ENCODE data around the gene NOL4L.

Gene NOL4L

DNA sequence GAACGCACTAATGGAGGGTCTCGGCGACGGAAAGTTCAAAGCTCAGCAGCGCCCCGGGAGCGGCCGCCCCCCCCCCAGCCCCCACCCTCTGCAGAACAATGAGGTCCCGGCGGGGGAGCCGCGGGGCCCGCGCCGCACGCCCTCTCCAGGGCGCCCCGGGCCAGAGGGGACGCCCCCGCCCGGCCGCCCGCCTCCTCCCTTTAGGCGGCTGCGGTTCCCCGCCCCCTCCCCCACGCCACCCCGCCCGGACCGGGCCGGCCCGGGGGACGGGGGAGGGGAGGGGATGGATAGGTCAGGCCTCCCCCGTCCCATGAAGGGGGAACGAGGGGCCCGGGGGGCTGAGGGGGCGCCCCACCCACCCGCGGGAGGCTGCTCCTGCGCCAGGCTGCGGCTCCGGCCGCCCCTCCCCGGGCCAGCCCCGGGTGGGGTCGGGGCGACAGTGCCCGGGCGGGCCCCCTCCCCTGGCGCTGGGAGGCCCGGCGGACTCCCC lies 1.5 kb downstream of the NOL4L start:
- H3K56ac ChIP-seq (ENCODE audit: low read length) = peak overlapping the region; percentile 34
- no peak overlapping the region for H2BK15ac ChIP-seq (replicated peaks; ENCODE audit: low read depth)
- no peaks in the 10 kb centered on the region for H3K79me1 ChIP-seq (ENCODE audit: low read length)
- peaks cover 10% of the 10 kb centered on the region for H3K27me3 ChIP-seq (ENCODE audit: insufficient read depth, low read length, poor library complexity)
- no CpG with 5 or more reads among the region's 52 CpGs for WGBS (ENCODE audit: extremely low coverage, insufficient coverage, low lambda C conversion rate)
- H3K4me3 ChIP-seq (ENCODE audit: low read length) = no peak overlapping the region
- no peak overlapping the region for H2AK5ac ChIP-seq (ENCODE audit: low read length)
- H3K79me2 ChIP-seq (ENCODE audit: control insufficient read depth, insufficient read depth, low read length) = no peaks in the 10 kb centered on the region
- DNase-seq = peak; percentile 34
- H3K18ac ChIP-seq (ENCODE audit: low read length) = peak overlapping the region; percentile 85
- H2BK5ac ChIP-seq (ENCODE audit: low read length) = no peak overlapping the region
- no peak overlapping the region for H3K23ac ChIP-seq (ENCODE audit: low read length)
- no peak overlapping the region for H3K27ac ChIP-seq (ENCODE audit: low read depth, low read length)
- no peak overlapping the region for H3K4me2 ChIP-seq (ENCODE audit: low read length)
- no peak overlapping the region for H4K8ac ChIP-seq (ENCODE audit: low read depth, low read length)
- no peaks in the 10 kb centered on the region for H3K36me3 ChIP-seq (ENCODE audit: control insufficient read depth, insufficient read depth, low read length)
- no peak overlapping the region for H2BK120ac ChIP-seq (ENCODE audit: low read depth, low read length)
- H4K5ac ChIP-seq (ENCODE audit: low read length) = no peak overlapping the region
- H3K4me1 ChIP-seq (ENCODE audit: control insufficient read depth, low read depth, low read length) = peaks cover 3% of the 10 kb centered on the region
- no peak overlapping the region for H3K9ac ChIP-seq (ENCODE audit: low read length)
- H3K4ac ChIP-seq (ENCODE audit: low read depth, low read length) = peak overlapping the region; percentile 89

DNA sequence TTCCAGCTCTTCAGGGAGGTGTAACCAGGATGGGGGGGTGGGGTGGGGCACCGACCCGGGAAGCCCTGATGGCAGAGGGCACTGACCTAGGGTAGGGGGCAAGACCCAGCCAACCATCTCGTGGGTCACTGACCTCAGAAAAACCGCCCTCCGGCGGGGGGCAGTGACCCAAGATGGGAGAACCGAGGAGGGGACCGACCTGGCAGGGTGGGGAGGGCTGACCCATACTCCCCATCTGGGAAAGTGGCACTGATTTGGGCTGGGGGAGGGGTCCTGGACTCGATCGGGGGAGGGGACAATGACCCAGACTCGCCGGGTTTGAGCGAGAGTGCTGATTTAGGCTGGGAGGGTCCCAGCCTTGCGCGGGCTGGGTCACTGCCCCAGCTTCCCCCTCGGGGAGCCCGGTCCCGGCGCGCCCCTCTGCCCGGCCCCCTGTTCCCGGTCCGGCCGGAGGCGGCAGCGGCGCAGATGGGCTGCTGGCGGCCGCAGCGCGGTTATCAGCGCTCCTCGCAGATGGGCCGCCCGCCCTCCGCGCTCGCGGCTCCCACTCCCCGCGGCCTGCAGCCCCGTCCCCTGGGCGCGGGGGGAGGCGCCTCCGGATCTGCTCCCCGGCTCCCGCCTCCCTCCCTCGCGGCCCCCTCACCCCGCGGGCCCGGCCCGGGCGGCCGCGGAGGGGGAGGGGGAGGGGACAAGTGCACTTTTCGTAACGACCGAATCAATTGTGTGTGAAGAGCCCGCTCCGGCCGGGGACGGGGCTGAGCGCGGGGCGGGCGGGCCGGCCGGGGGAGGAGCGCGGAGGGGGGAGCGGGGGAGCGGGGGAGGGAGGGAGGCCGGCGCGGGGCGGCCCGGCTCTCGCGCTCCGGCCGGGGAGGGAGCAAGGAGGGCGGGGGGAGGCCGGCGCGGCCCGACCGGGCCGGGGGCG lies 2.2 kb downstream of the NOL4L start:
- no peak overlapping the region for H3K23ac ChIP-seq (ENCODE audit: low read length)
- no peak overlapping the region for H4K5ac ChIP-seq (ENCODE audit: low read length)
- H3K4ac ChIP-seq (ENCODE audit: low read depth, low read length) = peak overlapping the region; percentile 45
- H3K79me1 ChIP-seq (ENCODE audit: low read length) = no peaks in the 10 kb centered on the region
- no peaks in the 10 kb centered on the region for H3K36me3 ChIP-seq (ENCODE audit: control insufficient read depth, insufficient read depth, low read length)
- H3K27ac ChIP-seq (ENCODE audit: low read depth, low read length) = no peak overlapping the region
- peak overlapping the region; percentile 35 for H3K4me3 ChIP-seq (ENCODE audit: low read length)
- peak overlapping the region; percentile 56 for H3K4me2 ChIP-seq (ENCODE audit: low read length)
- H3K27me3 ChIP-seq (ENCODE audit: insufficient read depth, low read length, poor library complexity) = peaks cover 10% of the 10 kb centered on the region
- no peak overlapping the region for H2BK5ac ChIP-seq (ENCODE audit: low read length)
- H3K9ac ChIP-seq (ENCODE audit: low read length) = peak overlapping the region; percentile 67
- DNase-seq = peak; percentile 53
- H3K56ac ChIP-seq (ENCODE audit: low read length) = peak overlapping the region; percentile 83
- no peak overlapping the region for H2BK15ac ChIP-seq (replicated peaks; ENCODE audit: low read depth)
- peak overlapping the region; percentile 31 for H2BK120ac ChIP-seq (ENCODE audit: low read depth, low read length)
- peak overlapping the region; percentile 58 for H4K8ac ChIP-seq (ENCODE audit: low read depth, low read length)
- H3K79me2 ChIP-seq (ENCODE audit: control insufficient read depth, insufficient read depth, low read length) = no peaks in the 10 kb centered on the region
- peaks cover 3% of the 10 kb centered on the region for H3K4me1 ChIP-seq (ENCODE audit: control insufficient read depth, low read depth, low read length)
- WGBS (ENCODE audit: extremely low coverage, insufficient coverage, low lambda C conversion rate) = no CpG with 5 or more reads among the region's 91 CpGs
- H2AK5ac ChIP-seq (ENCODE audit: low read length) = no peak overlapping the region
- peak overlapping the region; percentile 85 for H3K18ac ChIP-seq (ENCODE audit: low read length)

DNA sequence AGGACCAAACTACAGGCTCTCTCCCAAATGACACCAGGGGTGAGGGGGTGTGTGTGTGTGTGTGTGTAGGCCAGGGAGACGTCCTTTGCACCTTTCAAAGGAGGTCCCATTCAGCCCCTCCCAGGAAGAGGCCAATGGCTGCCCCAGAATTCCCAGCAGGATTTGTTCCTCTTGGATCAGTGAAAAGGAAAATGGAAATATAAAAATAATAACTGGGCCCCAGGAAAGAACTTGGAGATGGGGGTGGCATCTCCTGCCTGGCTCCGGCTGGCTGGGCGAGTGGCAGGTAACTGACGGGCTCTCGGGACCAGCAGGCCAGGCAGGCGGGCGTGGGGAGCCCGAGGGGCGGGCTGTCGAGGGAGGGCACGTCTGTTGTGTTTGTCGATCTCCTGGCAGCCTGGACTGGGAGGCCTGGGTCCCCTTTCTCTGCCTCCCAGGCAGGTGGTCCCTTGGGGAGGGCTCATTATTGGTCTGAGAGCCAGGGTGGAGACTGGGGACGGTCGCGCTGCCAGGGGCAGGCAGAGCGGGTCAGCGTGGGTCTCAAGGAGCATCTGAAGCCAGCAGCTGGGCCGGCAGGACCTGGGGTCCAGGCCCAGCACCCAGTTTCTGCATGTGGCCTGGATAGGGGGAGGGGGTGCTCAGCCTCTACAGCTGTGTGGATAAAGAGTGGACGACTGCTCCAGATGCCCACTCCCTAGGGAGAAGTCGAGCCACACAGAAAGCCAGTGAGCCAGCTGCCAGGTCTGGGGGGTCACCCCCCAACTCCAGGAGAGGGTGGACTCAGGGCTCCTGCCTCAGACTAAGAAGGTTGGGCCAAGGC lies 3.1 kb downstream of the NOL4L start:
- WGBS (ENCODE audit: extremely low coverage, insufficient coverage, low lambda C conversion rate) = no CpG with 5 or more reads among the region's 20 CpGs
- Histone ChIP-seq H3K79me1 (ENCODE audit: low read length) (no peaks in the 10 kb centered on the region), H3K79me2 (ENCODE audit: control insufficient read depth, insufficient read depth, low read length) (no peaks in the 10 kb centered on the region), H3K4me2 (ENCODE audit: low read length) (no peak overlapping the region), H2AK5ac (ENCODE audit: low read length) (no peak overlapping the region), H2BK120ac (ENCODE audit: low read depth, low read length) (no peak overlapping the region), H4K8ac (ENCODE audit: low read depth, low read length) (no peak overlapping the region), H3K4me3 (ENCODE audit: low read length) (no peak overlapping the region), H3K4me1 (ENCODE audit: control insufficient read depth, low read depth, low read length) (peaks cover 3% of the 10 kb centered on the region), H2BK15ac (replicated peaks; ENCODE audit: low read depth) (no peak overlapping the region), H3K36me3 (ENCODE audit: control insufficient read depth, insufficient read depth, low read length) (no peaks in the 10 kb centered on the region), H4K5ac (ENCODE audit: low read length) (no peak overlapping the region), H3K27ac (ENCODE audit: low read depth, low read length) (no peak overlapping the region), H2BK5ac (ENCODE audit: low read length) (no peak overlapping the region), H3K27me3 (ENCODE audit: insufficient read depth, low read length, poor library complexity) (peaks cover 8% of the 10 kb centered on the region), H3K18ac (ENCODE audit: low read length) (peak overlapping the region; percentile 32), H3K56ac (ENCODE audit: low read length) (peak overlapping the region; percentile 34), H3K4ac (ENCODE audit: low read depth, low read length) (no peak overlapping the region), H3K23ac (ENCODE audit: low read length) (peak overlapping the region; percentile 3), H3K9ac (ENCODE audit: low read length) (no peak overlapping the region)
- no peak for DNase-seq

DNA sequence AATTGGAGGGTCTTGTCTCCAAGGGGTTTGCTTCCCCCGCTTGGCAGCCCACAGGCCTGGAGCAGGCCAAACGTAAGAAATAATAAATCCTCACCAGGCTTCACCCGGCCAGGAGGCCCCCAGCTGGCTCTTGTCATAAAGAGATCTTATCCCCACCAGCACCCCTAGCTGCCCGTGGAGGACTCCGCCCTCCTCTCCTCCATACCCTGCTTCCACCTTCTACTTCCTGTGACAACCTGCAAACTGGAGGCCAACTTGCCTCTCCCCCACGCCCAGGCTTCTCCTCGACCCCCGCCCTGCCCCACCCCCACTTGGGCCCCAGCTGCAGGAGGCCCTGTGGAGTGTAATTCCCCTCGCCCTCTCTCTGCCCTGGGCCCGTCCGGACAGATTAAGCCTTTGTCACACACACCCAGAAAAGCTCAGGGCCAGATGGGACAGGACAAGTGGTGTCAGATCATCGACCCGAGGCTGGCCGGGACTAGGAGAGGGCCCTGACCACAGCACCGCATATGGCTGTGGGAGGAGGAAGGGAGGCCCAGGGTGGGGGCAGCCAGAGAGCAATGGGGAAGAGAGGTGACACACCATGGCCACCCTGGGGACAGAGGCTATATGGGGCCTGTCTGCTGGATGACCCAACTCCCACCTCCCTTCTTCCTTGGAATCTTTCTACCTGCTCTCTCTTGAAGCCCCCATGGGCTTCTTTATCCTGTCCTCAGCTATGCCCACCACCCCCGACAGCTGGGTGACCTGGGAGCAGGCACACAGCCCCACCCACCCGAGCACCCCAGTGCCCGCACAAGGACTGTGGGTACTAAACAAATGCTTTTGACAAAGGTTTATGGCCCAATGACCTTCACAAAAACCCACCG lies 3.9 kb downstream of the NOL4L start:
- peaks cover 6% of the 10 kb centered on the region for H3K27me3 ChIP-seq (ENCODE audit: insufficient read depth, low read length, poor library complexity)
- H3K4me2 ChIP-seq (ENCODE audit: low read length) = no peak overlapping the region
- H4K8ac ChIP-seq (ENCODE audit: low read depth, low read length) = no peak overlapping the region
- peaks cover 3% of the 10 kb centered on the region for H3K4me1 ChIP-seq (ENCODE audit: control insufficient read depth, low read depth, low read length)
- H3K9ac ChIP-seq (ENCODE audit: low read length) = no peak overlapping the region
- H3K79me1 ChIP-seq (ENCODE audit: low read length) = no peaks in the 10 kb centered on the region
- H3K36me3 ChIP-seq (ENCODE audit: control insufficient read depth, insufficient read depth, low read length) = no peaks in the 10 kb centered on the region
- H3K4me3 ChIP-seq (ENCODE audit: low read length) = no peak overlapping the region
- no peak for DNase-seq
- no peak overlapping the region for H2BK15ac ChIP-seq (replicated peaks; ENCODE audit: low read depth)
- no peak overlapping the region for H3K18ac ChIP-seq (ENCODE audit: low read length)
- no peak overlapping the region for H2BK120ac ChIP-seq (ENCODE audit: low read depth, low read length)
- H2BK5ac ChIP-seq (ENCODE audit: low read length) = no peak overlapping the region
- no CpG with 5 or more reads among the region's 19 CpGs for whole genome bisulfite sequencing (ENCODE audit: extremely low coverage, insufficient coverage, low lambda C conversion rate)
- H4K5ac ChIP-seq (ENCODE audit: low read length) = no peak overlapping the region
- H2AK5ac ChIP-seq (ENCODE audit: low read length) = no peak overlapping the region
- no peak overlapping the region for H3K4ac ChIP-seq (ENCODE audit: low read depth, low read length)
- no peaks in the 10 kb centered on the region for H3K79me2 ChIP-seq (ENCODE audit: control insufficient read depth, insufficient read depth, low read length)
- no peak overlapping the region for H3K27ac ChIP-seq (ENCODE audit: low read depth, low read length)
- H3K23ac ChIP-seq (ENCODE audit: low read length) = no peak overlapping the region
- H3K56ac ChIP-seq (ENCODE audit: low read length) = peak overlapping the region; percentile 56

DNA sequence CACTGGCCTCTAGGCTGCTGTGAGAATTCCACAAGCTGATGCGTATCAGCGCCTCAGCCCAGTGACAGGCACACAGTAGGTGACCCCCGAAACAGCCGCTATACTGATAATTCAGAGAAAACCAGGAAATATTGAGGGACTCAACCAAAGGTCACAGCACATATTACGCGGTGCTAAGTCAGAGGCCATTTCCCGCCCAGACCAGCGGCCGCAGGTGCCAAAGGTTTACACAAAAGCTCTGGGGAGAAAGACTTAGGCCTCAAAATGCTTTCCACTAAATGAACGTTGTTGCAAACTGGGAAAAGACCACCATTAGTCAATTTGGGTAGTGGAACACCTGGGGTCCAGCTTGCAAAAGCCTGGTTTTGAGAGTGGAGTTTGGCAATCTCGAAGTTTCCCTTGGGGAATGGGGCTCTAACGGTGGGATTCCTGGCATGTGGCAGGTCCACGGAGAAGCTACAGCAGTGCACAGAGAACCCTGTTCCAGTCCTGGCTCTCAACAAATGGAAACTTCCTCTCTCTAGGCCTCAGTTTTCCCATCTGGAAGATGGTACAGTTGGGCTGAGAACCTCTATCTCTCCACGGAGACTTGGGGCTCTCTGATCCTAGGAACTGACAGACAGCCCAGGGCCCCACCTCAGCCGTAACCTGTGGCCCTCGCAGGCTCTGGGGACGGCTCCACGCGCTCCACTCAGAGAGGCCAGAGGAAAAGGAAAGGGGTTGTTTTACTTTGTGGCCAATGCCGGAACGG lies 4.7 kb downstream of the NOL4L start:
- Histone ChIP-seq H3K4me1 (ENCODE audit: control insufficient read depth, low read depth, low read length) (peaks cover 3% of the 10 kb centered on the region), H3K9ac (ENCODE audit: low read length) (no peak overlapping the region), H3K79me2 (ENCODE audit: control insufficient read depth, insufficient read depth, low read length) (no peaks in the 10 kb centered on the region), H3K4me3 (ENCODE audit: low read length) (no peak overlapping the region), H3K4ac (ENCODE audit: low read depth, low read length) (no peak overlapping the region), H3K36me3 (ENCODE audit: control insufficient read depth, insufficient read depth, low read length) (no peaks in the 10 kb centered on the region), H4K8ac (ENCODE audit: low read depth, low read length) (no peak overlapping the region), H2AK5ac (ENCODE audit: low read length) (no peak overlapping the region), H4K5ac (ENCODE audit: low read length) (no peak overlapping the region), H3K27ac (ENCODE audit: low read depth, low read length) (no peak overlapping the region), H3K27me3 (ENCODE audit: insufficient read depth, low read length, poor library complexity) (no peaks in the 10 kb centered on the region), H3K23ac (ENCODE audit: low read length) (no peak overlapping the region), H2BK120ac (ENCODE audit: low read depth, low read length) (no peak overlapping the region), H2BK5ac (ENCODE audit: low read length) (no peak overlapping the region), H3K18ac (ENCODE audit: low read length) (no peak overlapping the region), H3K56ac (ENCODE audit: low read length) (peak overlapping the region; percentile 15), H3K79me1 (ENCODE audit: low read length) (no peaks in the 10 kb centered on the region), H3K4me2 (ENCODE audit: low read length) (no peak overlapping the region), H2BK15ac (replicated peaks; ENCODE audit: low read depth) (no peak overlapping the region)
- no peak for DNase-seq
- WGBS (ENCODE audit: extremely low coverage, insufficient coverage, low lambda C conversion rate) = no CpG with 5 or more reads among the region's 21 CpGs

All from mesendoderm (in vitro differentiated cells).